ACC112 (cell line): Measurements from ENCODE around the gene SAT2.
"Not testable (repeated sequence)": the region's sequence is repeated elsewhere in the genome, so short reads cannot be mapped to it uniquely, and the experiment has no call there.

Experiments
- H2AFZ ChIP-seq: fragments of 200-600 bp; sonication (generic); one replicate; pipeline ENCODE4 v1.6.0; 2017; ENCODE audit warnings: antibody characterized with exemption, low read length; ENCODE audit not compliant: unreplicated experiment
- H3K27ac ChIP-seq: fragments of 200-600 bp; sonication (generic); 2 replicates; pipeline ENCODE4 v1.5.1; 2014; ENCODE audit warnings: low read depth, mild to moderate bottlenecking, antibody characterized with exemption, low read length, moderate library complexity
- H3K27me3 ChIP-seq: fragments of 200-600 bp; sonication (generic); 2 replicates; pipeline ENCODE4 v1.6.1; 2014; ENCODE audit warnings: mild to moderate bottlenecking, antibody characterized with exemption, low read length, moderate library complexity, mixed read lengths; ENCODE audit not compliant: insufficient read depth
- H3K36me3 ChIP-seq: fragments of 200-600 bp; sonication (generic); 2 replicates; pipeline ENCODE4 v1.6.1; 2016; ENCODE audit warnings: mild to moderate bottlenecking, antibody characterized with exemption, low read length, moderate library complexity, mixed read lengths; ENCODE audit not compliant: insufficient read depth
- H3K4me1 ChIP-seq: fragments of 200-600 bp; sonication (generic); one replicate; pipeline ENCODE4 v1.6.1; 2016; ENCODE audit warnings: low read length, mixed read lengths; ENCODE audit not compliant: insufficient read depth, unreplicated experiment, control insufficient read depth
- H3K4me3 ChIP-seq: fragments of 200-600 bp; sonication (generic); 2 replicates; pipeline ENCODE4 v1.5.1; 2014; ENCODE audit warnings: mild to moderate bottlenecking, low read depth, low read length
- H3K79me2 ChIP-seq: fragments of 200-600 bp; sonication (generic); one replicate; pipeline ENCODE4 v1.6.0; 2016; ENCODE audit warnings: low read length; ENCODE audit not compliant: control insufficient read depth, unreplicated experiment, insufficient read depth

Gene SAT2

DNA sequence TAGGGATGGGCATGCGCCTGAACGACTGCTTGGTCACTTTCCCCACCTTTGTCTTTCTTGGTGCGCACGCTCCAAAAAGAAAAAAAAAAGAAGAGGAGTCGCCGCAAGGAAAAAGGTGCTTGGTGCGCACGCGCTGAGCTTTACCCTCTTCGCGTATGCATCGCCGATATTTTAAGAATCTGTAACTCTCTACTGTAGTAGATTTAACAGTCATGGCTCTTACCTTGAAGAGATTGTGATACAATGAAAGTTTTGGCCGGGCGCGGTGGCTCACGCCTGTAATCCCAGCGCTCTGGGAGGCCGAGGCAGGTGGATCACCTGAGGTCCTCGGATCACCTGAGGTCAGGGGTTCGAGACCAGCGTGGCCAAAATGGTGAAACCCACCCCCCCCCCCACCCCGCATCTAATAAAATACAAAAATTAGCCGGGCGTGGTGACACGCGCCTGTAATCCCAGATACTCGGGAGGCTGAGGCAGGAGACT, 12.3 kb downstream of the SAT2 start:
- Histone ChIP-seq H3K27me3 (no peaks in the 10 kb centered on the region), H3K4me3 (peak overlapping the region; percentile 73), H3K36me3 (peaks cover 12% of the 10 kb centered on the region; the same call in 1 of the 2 replicates), H3K79me2 (peaks cover 39% of the 10 kb centered on the region), H2AFZ (peak overlapping the region; percentile 88), H3K4me1 (peaks cover 23% of the 10 kb centered on the region), H3K27ac (no peak overlapping the region)

DNA sequence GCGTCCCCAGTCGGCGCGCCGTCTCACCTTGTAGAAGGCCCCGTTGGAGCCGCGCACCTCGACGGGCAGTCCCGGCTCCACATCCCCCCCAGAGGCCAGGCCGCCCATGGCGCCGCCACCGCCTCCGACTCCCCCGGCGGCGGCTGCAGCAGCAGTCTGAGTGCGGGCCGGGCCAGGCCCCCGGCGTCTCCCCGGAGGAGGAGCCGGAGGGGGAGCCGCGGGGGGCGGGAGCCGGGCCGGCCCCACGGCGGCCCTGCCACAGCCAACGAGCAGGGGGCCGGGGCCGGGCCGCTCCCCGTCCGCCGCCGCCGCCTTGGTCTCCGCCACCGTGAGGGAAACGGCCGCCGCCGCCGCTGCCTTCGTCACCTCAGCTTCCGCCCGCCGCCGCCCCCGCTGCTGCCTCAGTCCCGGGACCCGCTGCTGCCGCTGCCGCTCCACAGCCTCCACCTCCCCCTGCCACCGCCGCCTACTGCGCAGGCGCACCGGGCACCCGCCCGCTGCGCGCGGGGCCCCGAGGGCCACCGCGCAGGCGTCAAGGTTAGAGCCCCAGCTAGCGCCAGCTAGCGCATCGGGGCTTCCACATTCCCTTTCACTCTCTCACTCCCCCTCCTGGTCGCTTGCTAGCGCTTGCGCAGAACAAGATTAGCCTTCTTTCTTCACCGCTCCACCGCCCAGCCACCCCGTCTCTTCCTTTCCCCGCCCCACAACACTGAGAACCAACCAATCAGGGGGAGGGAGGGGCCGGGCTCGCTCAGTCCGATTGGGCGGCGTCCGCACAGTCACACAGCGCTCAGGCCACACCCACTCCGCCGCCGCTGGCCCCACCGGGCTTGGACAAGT, 13.0 kb downstream of the SAT2 start, which contains the start of gene FXR2:
Gene FXR2 (minus strand): TSS at position 473 of the 840 bp plus-strand sequence. CDS start 365 bp downstream, at position 108.
- peak within 1 kb of the TSS; percentile 98 for H3K4me3 ChIP-seq
- peaks cover 43% of the 10 kb centered on the region for H3K79me2 ChIP-seq
- peaks cover 12% of the 10 kb centered on the region; the same call in 1 of the 2 replicates for H3K36me3 ChIP-seq
- H2AFZ ChIP-seq: peak within 1 kb of the TSS; percentile 88
- peak within 1 kb of the TSS; percentile 48 for H3K27ac ChIP-seq
- no peaks in the 10 kb centered on the region for H3K27me3 ChIP-seq
- H3K4me1 ChIP-seq: peaks cover 23% of the 10 kb centered on the region

DNA sequence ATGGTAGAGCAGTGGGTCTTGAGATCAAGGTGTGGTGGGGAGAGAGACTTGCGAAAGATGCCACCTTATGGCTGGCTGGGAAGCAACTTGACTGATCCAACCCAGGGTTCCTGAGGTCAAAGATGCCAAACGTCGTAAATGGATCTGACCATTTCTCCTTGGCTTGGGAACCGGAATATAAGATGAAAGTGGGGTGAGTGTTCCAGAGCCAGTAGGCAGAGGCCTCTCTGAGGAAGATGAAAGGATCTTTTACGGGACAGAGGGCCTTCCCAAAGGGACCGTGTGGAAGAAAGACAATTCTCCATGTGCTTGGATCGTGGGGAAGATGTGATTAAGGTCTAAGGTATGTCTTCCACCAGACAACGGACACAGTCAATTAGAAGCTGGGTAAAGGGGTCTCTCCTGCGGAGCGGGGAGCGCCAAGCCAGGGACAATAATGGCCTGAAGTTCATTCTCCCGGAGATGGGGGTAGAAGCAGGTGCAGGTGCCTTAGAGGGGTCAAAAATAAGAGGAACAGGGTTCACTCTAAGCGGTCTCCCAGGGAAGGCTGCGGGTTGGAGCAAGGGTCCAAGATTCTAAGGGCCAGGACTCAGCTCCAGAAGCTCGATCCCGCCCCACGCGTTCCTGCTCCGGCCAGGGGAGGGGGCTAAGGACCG, 13.7 kb downstream of the SAT2 start:
- Histone ChIP-seq H3K27ac (peak overlapping the region; percentile 48), H3K79me2 (peaks cover 50% of the 10 kb centered on the region), H3K27me3 (no peaks in the 10 kb centered on the region), H3K36me3 (peaks cover 12% of the 10 kb centered on the region; the same call in 1 of the 2 replicates), H2AFZ (peak overlapping the region; percentile 59), H3K4me1 (peaks cover 23% of the 10 kb centered on the region), H3K4me3 (peak overlapping the region; percentile 98)

- Histone ChIP-seq H3K27ac (peak overlapping the region; percentile 38), H3K4me3 (peak overlapping the region; percentile 98), H3K36me3 (peaks cover 15% of the 10 kb centered on the region; the same call in 1 of the 2 replicates), H3K4me1 (peaks cover 23% of the 10 kb centered on the region), H3K27me3 (no peaks in the 10 kb centered on the region), H3K79me2 (peaks cover 56% of the 10 kb centered on the region), H2AFZ (no peak overlapping the region)
Measured at GRCh38 chr17:7612294-7612640, 15.4 kb downstream of the SAT2 start.

DNA sequence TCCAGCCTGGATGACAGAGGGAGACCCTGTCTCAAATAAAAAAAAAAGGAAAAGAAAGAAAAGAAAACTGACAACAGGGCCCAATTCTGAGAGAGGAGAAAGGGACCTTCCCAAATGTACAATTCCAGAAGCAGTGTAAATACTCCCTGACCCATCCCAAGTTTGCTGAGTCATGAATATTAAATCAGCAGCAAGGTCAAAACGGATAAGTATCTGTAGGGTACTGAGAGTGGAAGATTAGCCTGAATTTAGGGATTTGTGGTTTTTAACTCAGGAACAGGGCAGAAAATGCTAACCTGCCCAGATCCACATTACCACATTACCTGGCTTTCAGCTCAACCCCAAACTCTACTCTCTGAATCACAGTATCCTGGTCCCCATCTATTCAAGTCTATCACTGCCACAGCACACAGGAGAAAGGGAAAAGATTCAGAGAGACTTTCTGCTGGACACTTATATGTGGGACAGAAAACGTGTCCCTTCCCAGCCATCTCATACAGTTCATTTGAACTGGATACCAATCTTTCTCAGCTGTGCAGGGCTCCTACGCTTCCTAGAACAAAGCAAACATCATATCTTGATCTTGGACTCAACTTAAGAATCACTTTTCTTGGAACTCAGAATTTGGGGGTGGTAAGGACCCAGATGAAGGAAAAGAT, 15.9 kb downstream of the SAT2 start:
- Histone ChIP-seq H3K4me1 (peaks cover 23% of the 10 kb centered on the region), H3K27ac (peak overlapping the region; percentile 38), H2AFZ (no peak overlapping the region), H3K36me3 (peaks cover 15% of the 10 kb centered on the region; the same call in 1 of the 2 replicates), H3K4me3 (peak overlapping the region; percentile 98), H3K79me2 (peaks cover 56% of the 10 kb centered on the region), H3K27me3 (no peaks in the 10 kb centered on the region)

DNA sequence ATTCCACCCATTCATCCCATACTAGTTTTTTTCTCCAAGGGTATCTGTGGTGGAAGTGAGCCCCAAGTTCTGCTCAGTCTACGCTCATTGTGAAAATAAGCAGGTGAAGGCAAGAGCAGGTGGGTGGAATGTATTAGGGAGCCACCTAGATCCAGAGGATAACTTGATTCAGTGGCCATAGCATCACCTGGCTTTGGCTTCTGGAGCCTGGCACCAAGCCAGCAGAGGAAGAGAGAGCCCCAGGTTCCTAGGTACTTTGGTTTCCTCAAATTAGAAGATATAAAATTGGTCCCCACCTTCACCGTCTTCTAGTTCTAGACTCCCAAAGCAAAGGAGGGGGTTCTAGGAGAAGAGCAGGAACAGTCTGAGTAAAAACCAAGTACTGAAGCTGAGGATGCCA, 17.0 kb downstream of the SAT2 start:
- Histone ChIP-seq H3K4me3 (no peak overlapping the region), H3K79me2 (peaks cover 62% of the 10 kb centered on the region)

GRCh38 chr17:7606280-7606679, 21.3 kb downstream of the SAT2 start:
- Histone ChIP-seq H3K4me1 (no peaks in the 10 kb centered on the region), H3K4me3 (no peak overlapping the region), H3K27me3 (no peaks in the 10 kb centered on the region), H3K27ac (no peak overlapping the region), H3K36me3 (peaks cover 23% of the 10 kb centered on the region; the same call in 1 of the 2 replicates), H2AFZ (no peak overlapping the region), H3K79me2 (peaks cover 33% of the 10 kb centered on the region)

More for the DNA sequence above, 17.0 kb downstream of the SAT2 start:
- Histone ChIP-seq H3K4me1 (peaks cover 23% of the 10 kb centered on the region), H3K27me3 (no peaks in the 10 kb centered on the region), H3K27ac (no peak overlapping the region), H3K36me3 (peaks cover 15% of the 10 kb centered on the region; the same call in 1 of the 2 replicates), H2AFZ (no peak overlapping the region)

DNA sequence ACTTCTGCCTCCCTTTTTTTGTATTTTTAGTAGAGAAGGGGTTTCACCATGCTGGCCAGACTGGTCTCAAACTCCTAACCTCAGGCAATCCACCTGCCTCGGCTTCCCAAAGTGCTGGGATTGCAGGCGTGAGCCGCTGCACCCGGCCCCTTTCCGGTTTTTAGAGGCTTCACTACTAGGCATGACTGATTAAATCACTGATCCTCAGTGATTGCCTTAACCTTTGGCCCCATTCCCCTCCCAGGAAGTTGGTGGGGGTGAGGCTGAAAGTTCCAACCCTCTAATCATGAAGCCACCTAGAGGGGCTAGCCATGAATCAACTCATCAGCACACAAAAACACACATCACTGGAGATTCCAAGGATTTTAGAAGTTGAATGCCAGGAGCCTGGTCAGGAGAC, 30.1 kb downstream of the SAT2 start:
- H3K4me3 ChIP-seq, H3K79me2 ChIP-seq, H3K27me3 ChIP-seq, H3K4me1 ChIP-seq, H2AFZ ChIP-seq, H3K27ac ChIP-seq, H3K36me3 ChIP-seq: not testable (repeated sequence)

DNA sequence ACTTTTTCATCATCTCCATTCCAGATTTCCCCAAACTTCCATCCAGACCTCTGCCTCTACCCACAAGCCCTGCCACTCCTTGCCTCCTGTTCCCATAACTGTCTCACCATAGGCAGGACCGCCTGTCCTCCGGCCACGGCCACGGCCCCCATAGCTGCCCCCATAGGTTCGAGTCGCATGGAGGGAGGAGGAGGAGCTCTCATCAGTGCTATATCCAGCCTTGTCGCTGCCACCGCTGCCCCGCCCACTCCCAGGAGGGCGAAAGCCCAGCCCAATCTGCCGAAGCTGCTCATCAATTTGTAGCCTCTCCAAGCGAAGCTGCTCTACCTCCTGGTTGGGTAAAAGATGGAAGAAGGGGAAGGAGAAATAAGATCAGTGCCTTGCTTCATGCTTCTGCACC, 34.3 kb downstream of the SAT2 start:
- Histone ChIP-seq H3K36me3 (peaks cover 3% of the 10 kb centered on the region; the same call in 1 of the 2 replicates), H3K4me3 (no peak overlapping the region), H3K27me3 (no peaks in the 10 kb centered on the region), H3K79me2 (peaks cover 9% of the 10 kb centered on the region), H3K4me1 (peaks cover 27% of the 10 kb centered on the region), H2AFZ (no peak overlapping the region), H3K27ac (no peak overlapping the region)

GRCh38 chr17:7592422-7593021, 35.1 kb downstream of the SAT2 start:
- Histone ChIP-seq H3K27me3 (no peaks in the 10 kb centered on the region), H3K36me3 (peaks cover 3% of the 10 kb centered on the region; the same call in 1 of the 2 replicates), H3K79me2 (peaks cover 9% of the 10 kb centered on the region), H3K4me1 (peaks cover 33% of the 10 kb centered on the region), H2AFZ (no peak overlapping the region), H3K27ac (no peak overlapping the region), H3K4me3 (no peak overlapping the region)
